ENCODE data around the gene ADGRF4. TPM values are rescaled to one million over a fixed set of nuclear protein-coding genes. Genes with fewer than 3 reads are reported as not detected.

Gene ADGRF4
- total and polyA plus RNA-seq, 2 of the 8 experiments (the other 6 are each of a cell fraction or from before 2014, with no cell fraction given) = 0.02 TPM; not detected in 1

GRCh38 chr6:47665112-47665511 is 33.3 kb upstream of the ADGRF4 start (continued):
- TF ChIP-seq GTF2F1 (IDR thresholded peaks at IDR 0.05; ENCODE audit: borderline replicate concordance, low read depth, low read length) = no peak
- TF ChIP-seq POLR2A (IDR thresholded peaks at IDR 0.05; ENCODE audit: control extremely low read depth in 1 of 2, low read depth in 2 of 2, low read length in 2 of 2) = no peak

All from H1 (cell line).